K562 (cell line): Measurements from ENCODE around the gene HOXA4. TPM values are rescaled to one million over a fixed set of nuclear protein-coding genes. Genes with fewer than 3 reads are reported as not detected.

Experiments
- ATF1 ChIP-seq, 2 experiments: fragments of 450-650 bp in 1 of 2; IDR thresholded peaks; 2 replicates each; pipeline ENCODE4 v1.6.1; 2016; ENCODE audit warnings: missing compliant biosample characterization in 1 of 2, missing genetic modification characterization in 1 of 2
- JUN ChIP-seq, 2 experiments: sonication (generic) in 1 of 2; formaldehyde crosslinking in 1 of 2; IDR thresholded peaks; 2 replicates each; pipeline versions ENCODE4 v1.6.1 to v1.8.0; 2012 to 2022; ENCODE audit warnings: borderline replicate concordance in 2 of 2, mild to moderate bottlenecking in 2 of 2, improper control_type of control experiment in 1 of 2, low read depth in 1 of 2, low read length in 1 of 2, missing genetic modification reagents in 1 of 2
- JUNB ChIP-seq: fragments of 450-650 bp; formaldehyde crosslinking; conservative IDR thresholded peaks from 2 replicates; pipeline ENCODE4 v1.4.0; 2020; ENCODE audit warnings: mild to moderate bottlenecking
- PHB ChIP-seq: fragments of 250-450 bp; sonication (Bioruptor Pico); IDR thresholded peaks from 2 replicates; pipeline ENCODE4 v1.5.0; 2021
- polyA plus RNA-seq, 8 experiments: library from polyadenylated mRNA; depleted of rRNA in 4 of 8; stranded (reverse) in 5 of 8; unstranded in 3 of 8; fragments of >200 nt; fragmentation: Nextera tagmentation in 2 of 8; fragmentation: Illumina TruSeq in 1 of 8; extraction: Ambion mirVana in 2 of 8; extraction: Trizol in 1 of 8; gene quantifications; 2 replicates each; pipeline versions ENCODE4 v1.2.1 to v1.2.3, GENCODE V29; 2011 to 2014; ENCODE audit warnings: inconsistent platforms in 1 of 8, missing spikeins in 1 of 8
- total RNA-seq, 7 experiments: library from RNA; depleted of rRNA in 6 of 7; stranded (reverse); fragments of >200 nt in 6 of 7; fragmentation: Illumina TruSeq in 2 of 7; extraction: Trizol in 2 of 7; gene quantifications; 2 replicates each; pipeline versions ENCODE4 v1.2.1 to v1.2.3, GENCODE V29; 2011 to 2021; ENCODE audit warnings: low replicate concordance in 1 of 7
- TF ChIP-seq, protein P1 (sequence below): fragments of 150-350 bp; IDR thresholded peaks from 2 replicates; pipeline ENCODE4 v1.6.1; 2014; ENCODE audit warnings: low read depth, mild to moderate bottlenecking, low read length, borderline replicate concordance
- TF ChIP-seq, protein P2 (sequence below): fragments of 250-450 bp; sonication (Bioruptor Pico); IDR thresholded peaks from 2 replicates; pipeline ENCODE4 v1.5.0; 2021

The HOXA4 gene
- total and polyA plus RNA-seq, 9 of the 15 experiments (the other 6 are each of a cell fraction or from before 2014, with no cell fraction given): not detected

DNA sequence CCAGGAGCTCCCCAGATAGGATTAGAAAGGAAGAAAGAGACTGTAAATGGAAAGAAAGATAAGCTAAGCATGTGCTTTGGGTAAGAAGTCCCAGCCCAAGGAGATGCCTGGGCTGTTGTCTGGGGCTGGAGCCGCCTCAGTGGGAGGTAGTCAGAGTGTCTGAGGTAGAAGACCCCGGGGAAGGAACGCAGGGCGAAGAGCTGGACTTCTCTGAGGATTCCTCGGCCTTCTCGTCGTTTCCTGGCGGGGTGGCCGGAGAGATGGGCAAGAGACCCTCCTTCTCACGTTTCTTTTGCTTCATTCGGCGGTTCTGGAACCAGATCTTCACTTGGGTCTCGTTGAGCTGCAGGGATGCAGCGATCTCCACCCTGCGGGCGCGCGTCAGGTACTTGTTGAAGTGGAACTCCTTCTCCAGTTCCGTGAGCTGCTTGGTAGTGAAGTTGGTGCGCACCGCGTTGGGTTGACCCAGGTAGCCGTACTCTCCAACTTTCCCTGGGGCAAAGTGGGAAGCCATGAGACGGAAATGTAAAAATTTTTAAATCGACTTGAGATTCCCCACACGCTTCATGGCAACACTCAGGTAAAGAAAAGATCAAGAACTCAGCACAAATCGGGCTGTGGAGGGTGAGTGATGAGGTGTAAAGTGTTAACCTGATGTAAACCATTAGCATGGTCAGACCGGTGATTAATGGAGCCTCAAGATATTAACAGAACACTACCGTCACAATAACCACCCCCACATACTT, 36.1 kb downstream of the HOXA4 start (continued):
- TF ChIP-seq, protein P1, sequence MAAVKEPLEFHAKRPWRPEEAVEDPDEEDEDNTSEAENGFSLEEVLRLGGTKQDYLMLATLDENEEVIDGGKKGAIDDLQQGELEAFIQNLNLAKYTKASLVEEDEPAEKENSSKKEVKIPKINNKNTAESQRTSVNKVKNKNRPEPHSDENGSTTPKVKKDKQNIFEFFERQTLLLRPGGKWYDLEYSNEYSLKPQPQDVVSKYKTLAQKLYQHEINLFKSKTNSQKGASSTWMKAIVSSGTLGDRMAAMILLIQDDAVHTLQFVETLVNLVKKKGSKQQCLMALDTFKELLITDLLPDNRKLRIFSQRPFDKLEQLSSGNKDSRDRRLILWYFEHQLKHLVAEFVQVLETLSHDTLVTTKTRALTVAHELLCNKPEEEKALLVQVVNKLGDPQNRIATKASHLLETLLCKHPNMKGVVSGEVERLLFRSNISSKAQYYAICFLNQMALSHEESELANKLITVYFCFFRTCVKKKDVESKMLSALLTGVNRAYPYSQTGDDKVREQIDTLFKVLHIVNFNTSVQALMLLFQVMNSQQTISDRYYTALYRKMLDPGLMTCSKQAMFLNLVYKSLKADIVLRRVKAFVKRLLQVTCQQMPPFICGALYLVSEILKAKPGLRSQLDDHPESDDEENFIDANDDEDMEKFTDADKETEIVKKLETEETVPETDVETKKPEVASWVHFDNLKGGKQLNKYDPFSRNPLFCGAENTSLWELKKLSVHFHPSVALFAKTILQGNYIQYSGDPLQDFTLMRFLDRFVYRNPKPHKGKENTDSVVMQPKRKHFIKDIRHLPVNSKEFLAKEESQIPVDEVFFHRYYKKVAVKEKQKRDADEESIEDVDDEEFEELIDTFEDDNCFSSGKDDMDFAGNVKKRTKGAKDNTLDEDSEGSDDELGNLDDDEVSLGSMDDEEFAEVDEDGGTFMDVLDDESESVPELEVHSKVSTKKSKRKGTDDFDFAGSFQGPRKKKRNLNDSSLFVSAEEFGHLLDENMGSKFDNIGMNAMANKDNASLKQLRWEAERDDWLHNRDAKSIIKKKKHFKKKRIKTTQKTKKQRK: no peak
- TF ChIP-seq JUN (IDR thresholded peaks at IDR 0.05; ENCODE audit: borderline replicate concordance, low read depth, low read length) (no peak), JUN (CRISPR knock-in tag; IDR thresholded peaks at IDR 0.05; ENCODE audit: borderline replicate concordance) (no peak), JUNB (no peak), PHB (CRISPR knock-in tag) (no peak), ATF1 (CRISPR knock-in tag; IDR thresholded peaks at IDR 0.05) (no peak), ATF1 (tag; IDR thresholded peaks at IDR 0.05) (no peak)
- TF ChIP-seq, protein P2, sequence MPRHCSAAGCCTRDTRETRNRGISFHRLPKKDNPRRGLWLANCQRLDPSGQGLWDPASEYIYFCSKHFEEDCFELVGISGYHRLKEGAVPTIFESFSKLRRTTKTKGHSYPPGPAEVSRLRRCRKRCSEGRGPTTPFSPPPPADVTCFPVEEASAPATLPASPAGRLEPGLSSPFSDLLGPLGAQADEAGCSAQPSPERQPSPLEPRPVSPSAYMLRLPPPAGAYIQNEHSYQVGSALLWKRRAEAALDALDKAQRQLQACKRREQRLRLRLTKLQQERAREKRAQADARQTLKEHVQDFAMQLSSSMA (CRISPR knock-in tag): no peak
